ENCODE measurements around the gene OTUD1. TPM values are rescaled to one million over a fixed set of nuclear protein-coding genes. Genes with fewer than 3 reads are reported as not detected.

OTUD1 gene
- total RNA-seq, 2 donors from 2014 or later: 7.8 to 10.5 TPM

MicroRNAs within 50 kb of the gene (microRNA counts, 767-probe panel; counts per million panel counts)
- 0 to 736 counts per million in 2 donors for microRNA hsa-miR-1254

Small RNA genes lying within 50 kb of the gene (microRNA-seq; reads per million reads assigned to microRNA genes)
- 0 reads per million in 2 donors for gene MIR1254-2 (ENCODE audit: borderline number of aligned reads in 2 of 2, borderline replicate concordance in 2 of 2)

Small RNA genes lying within 50 kb of the gene (small RNA-seq; reads per million reads assigned to genes)
- not detected for gene MIR1254-2

Other genes starting within 250 kb of the OTUD1 start
- gene PTF1A, start 246.8 kb upstream of the OTUD1 start, total RNA-seq: 100 to 1,000 TPM in 1 of 2 donors, 10 to 100 TPM in 1; 48.3 to 138 TPM
- under 1 TPM in 1 of 2 donors, not detected in 1; 0.52 TPM for gene C10orf67, start 94.3 kb upstream of the OTUD1 start, total RNA-seq